GM12865 (cell line): Measurements from ENCODE around the gene RPH3AL.

Experiments
- DNase-seq: peaks from one replicate; pipeline ENCODE4 v3.0.0; 2010; ENCODE audit warnings: low read depth
- H3K4me3 ChIP-seq: 2 replicates; pipeline ENCODE4 v1.5.1; 2011; ENCODE audit warnings: mild to moderate bottlenecking, low read depth, low read length, control low read depth
- CTCF ChIP-seq: IDR thresholded peaks from 2 replicates; pipeline ENCODE4 v1.5.1; 2011; ENCODE audit warnings: low read length, control low read depth, low read depth, inconsistent platforms; ENCODE audit not compliant: insufficient read depth; ENCODE audit errors: missing control alignments

RPH3AL gene

DNA sequence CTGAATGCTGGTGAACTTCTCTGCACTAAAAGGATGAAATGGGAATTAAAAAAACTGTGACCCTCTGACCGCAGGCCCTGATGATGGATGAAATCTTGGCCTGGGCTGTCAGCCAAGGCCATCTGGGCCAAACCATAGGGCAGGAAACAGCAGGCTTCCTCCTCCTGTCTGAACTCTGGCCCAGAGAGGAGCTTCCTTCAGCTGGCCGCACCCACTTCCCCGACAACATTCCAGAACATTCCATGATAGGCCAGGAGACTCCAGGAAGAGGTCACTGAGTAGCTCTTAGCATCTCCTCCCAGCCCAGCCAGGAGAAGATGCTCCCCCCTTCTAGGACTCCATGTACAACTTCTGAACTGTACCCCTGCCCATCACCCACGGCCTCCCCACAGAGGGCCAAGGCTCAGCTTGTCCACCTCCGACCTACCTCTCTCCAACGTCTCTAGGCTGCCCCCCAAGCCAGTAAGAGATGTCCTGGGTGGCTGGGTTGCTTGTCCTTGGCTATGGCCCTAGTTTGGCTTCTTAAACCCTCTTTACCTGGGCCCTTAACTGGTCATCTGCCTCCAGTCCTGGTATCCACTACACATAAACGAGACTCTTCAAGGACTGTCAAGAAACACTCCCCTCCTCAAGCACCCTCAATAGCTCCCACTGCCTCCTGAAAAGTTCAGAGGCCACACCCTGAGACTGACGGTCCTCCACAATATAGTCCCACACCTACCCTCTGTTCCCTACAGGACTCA is 1.7 kb downstream of the RPH3AL start:
- H3K4me3 ChIP-seq, result no peak overlapping the region
- no peak for DNase-seq
- TF ChIP-seq CTCF, result no peak

DNA sequence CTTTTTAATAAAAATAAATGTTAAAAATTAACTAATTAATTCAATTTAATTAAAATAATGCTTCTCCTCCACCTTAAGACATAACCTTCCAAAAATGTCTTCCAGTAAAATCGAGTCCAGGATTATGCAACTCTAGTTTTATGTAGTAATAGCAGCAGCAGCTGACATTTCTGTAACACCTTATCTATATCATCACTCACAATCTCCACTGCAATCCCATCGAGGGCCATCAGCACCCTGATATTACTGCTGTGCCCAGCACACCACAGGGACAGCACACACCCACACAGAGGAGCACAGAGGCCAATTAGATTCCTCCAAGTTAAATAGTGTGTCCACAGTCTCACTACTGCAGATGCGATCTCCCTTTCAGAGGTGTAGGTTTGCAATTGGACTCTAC is 2.9 kb downstream of the RPH3AL start:
- no peak for TF ChIP-seq CTCF
- no peak for DNase-seq
- no peak overlapping the region for H3K4me3 ChIP-seq

- no peak for DNase-seq
- no peak overlapping the region for H3K4me3 ChIP-seq
- TF ChIP-seq CTCF, result no peak
Observed at GRCh38 chr17:348692-349425, 3.7 kb downstream of the RPH3AL start.

GRCh38 chr17:348012-348411 is 4.6 kb downstream of the RPH3AL start:
- TF ChIP-seq CTCF, result no peak
- no peak for DNase-seq
- H3K4me3 ChIP-seq, result no peak overlapping the region

GRCh38 chr17:347309-347899 is 5.2 kb downstream of the RPH3AL start:
- H3K4me3 ChIP-seq, result no peak overlapping the region
- no peak for TF ChIP-seq CTCF
- DNase-seq, result no peak

DNA sequence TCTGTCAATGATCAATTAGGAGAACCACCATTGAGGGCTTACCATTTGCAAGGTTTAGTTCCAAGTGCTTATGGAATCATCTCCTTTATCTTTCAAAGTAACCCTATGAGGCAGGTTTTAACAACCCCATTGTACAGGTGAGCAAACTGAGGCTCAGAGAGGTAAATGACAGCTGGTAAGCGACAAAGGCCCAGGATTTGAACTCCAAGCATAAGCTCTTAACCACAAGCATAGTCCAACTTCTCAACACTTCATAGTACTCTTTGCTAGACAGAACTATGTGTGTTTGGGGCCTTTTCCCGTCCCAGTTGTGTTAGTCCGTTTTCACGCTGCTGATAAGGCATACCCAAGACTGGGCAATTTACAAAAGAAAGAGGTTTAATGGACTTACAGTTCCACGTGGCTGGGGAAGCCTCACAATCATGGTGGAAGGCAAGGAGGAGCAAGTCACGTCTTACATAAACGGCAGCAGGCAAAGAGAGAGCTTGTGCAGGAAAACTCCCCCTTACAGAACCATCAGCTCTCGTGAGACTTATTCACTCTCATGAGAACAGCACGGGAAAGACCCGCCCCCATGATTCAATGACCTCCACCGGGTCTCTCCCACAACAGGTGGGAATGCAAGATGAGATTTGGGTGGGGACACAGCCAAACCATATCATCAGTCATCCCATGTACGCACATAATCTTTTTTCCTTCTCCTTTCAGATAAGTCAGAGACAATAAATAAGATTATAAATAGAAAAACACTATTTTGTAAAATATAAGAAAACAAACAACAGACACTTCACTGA is 6.4 kb downstream of the RPH3AL start:
- TF ChIP-seq CTCF, result no peak
- DNase-seq, result no peak
- no peak overlapping the region for H3K4me3 ChIP-seq
